HepG2 (cell line): ENCODE measurements around the gene TRPV5. TPM values are rescaled to one million over a fixed set of nuclear protein-coding genes. Genes with fewer than 3 reads are reported as not detected.

Source experiments
- ATAC-seq: fragments of 200-7000 bp; cut with Tn5 transposase; 3 replicates; pipeline ENCODE4 v1.9.1; 2020; ENCODE audit warnings: mild to moderate bottlenecking, moderate library complexity
- BruUV-seq: library from RNA; stranded (reverse); fragments of 400-500 nt; replicated peaks from 2 replicates; lab custom pipeline; 2021; lab: Mats Ljungman, UMichigan
- CTCF ChIA-PET: fragments of 300-600 bp; formaldehyde crosslinking; extraction: SDS; loops from one replicate; lab custom pipeline; 2021; ENCODE audit warnings: low total read pairs, inconsistent platforms, low intra/inter-chr PET ratio; lab: Yijun Ruan, JAX
- POLR2A ChIA-PET: fragments of 350-600 bp; sonication (Branson Sonifier 250); formaldehyde crosslinking; loops from one replicate; lab custom pipeline; 2020; ENCODE audit warnings: antibody characterized with exemption, inconsistent platforms; lab: Yijun Ruan, JAX
- DNase-seq: peaks from one replicate; pipeline ENCODE4 v3.0.0-alpha.2; 2015; ENCODE audit warnings: low spot score
- FAIRE-seq: peaks from 3 replicates; lab custom pipeline; 2011; peaks lifted over from hg19 to GRCh38; lab: Jason Lieb, UNC
- H2AFZ ChIP-seq: one replicate; pipeline ENCODE4 v1.6.1; 2011; ENCODE audit warnings: low read length, inconsistent platforms
- H3K27ac ChIP-seq: fragments of 300-600 bp; 3 replicates; pipeline ENCODE4 v1.8.0; 2011; ENCODE audit warnings: mixed run types, mild to moderate bottlenecking, mixed read lengths, low read length, inconsistent platforms; ENCODE audit not compliant: insufficient read depth; ENCODE audit errors: extremely low read length
- H3K27me3 ChIP-seq, 2 experiments: fragments of 200-600 bp in 1 of 2; 2 replicates in 1 of 2; 3 replicates in 1 of 2; pipeline versions ENCODE4 v1.6.0 to v1.8.0; 2011; ENCODE audit warnings: low read length in 2 of 2, mild to moderate bottlenecking in 2 of 2, moderate library complexity in 2 of 2, inconsistent platforms in 1 of 2; ENCODE audit not compliant: insufficient read depth in 2 of 2, control insufficient read depth in 1 of 2
- H3K36me3 ChIP-seq, 2 experiments: fragments of 200-600 bp in 1 of 2; replicated peaks in 1 of 2; 2 replicates in 1 of 2; 3 replicates in 1 of 2; pipeline versions ENCODE4 v1.5.1 to v1.8.0; 2011; ENCODE audit warnings: low read length in 2 of 2, inconsistent platforms in 1 of 2; ENCODE audit not compliant: insufficient read depth in 2 of 2, control insufficient read depth in 1 of 2
- H3K4me1 ChIP-seq: 2 replicates; pipeline ENCODE4 v1.5.1; 2012; ENCODE audit warnings: low read length, inconsistent platforms; ENCODE audit not compliant: insufficient read depth
- H3K4me2 ChIP-seq: 2 replicates; pipeline ENCODE4 v1.6.0; 2011; ENCODE audit warnings: low read depth, low read length, inconsistent platforms
- H3K4me3 ChIP-seq, 3 experiments: fragments of 200-600 bp in 1 of 3; sonication (generic), shearing (Covaris generic) in 1 of 3; replicated peaks in 1 of 3; 2 replicates each; pipeline ENCODE4 v1.5.1; 2011 to 2016; ENCODE audit warnings: low read length in 3 of 3, inconsistent platforms in 2 of 3, low read depth in 2 of 3, mild to moderate bottlenecking in 2 of 3, control low read depth in 1 of 3, mixed read lengths in 1 of 3; ENCODE audit not compliant: insufficient read depth in 1 of 3
- H3K79me2 ChIP-seq: one replicate; pipeline ENCODE4 v1.6.1; 2011; ENCODE audit warnings: low read length, inconsistent platforms; ENCODE audit not compliant: insufficient read depth
- H3K9ac ChIP-seq: 2 replicates; pipeline ENCODE4 v1.6.0; 2011; ENCODE audit warnings: mild to moderate bottlenecking, low read depth, low read length, inconsistent platforms; ENCODE audit not compliant: insufficient read depth
- H3K9me3 ChIP-seq: 2 replicates; pipeline ENCODE4 v1.5.1; 2012; ENCODE audit warnings: mild to moderate bottlenecking, low read length
- H4K20me1 ChIP-seq: 2 replicates; pipeline ENCODE4 v1.6.0; 2011; ENCODE audit warnings: inconsistent platforms, mild to moderate bottlenecking, low read length, moderate library complexity; ENCODE audit not compliant: insufficient read depth
- FOSL2 ChIP-seq: sonication (generic); formaldehyde crosslinking; IDR thresholded peaks from 2 replicates; pipeline ENCODE4 v1.4.0; 2020; ENCODE audit warnings: missing genetic modification reagents
- FOXM1 ChIP-seq: sonication (generic); formaldehyde crosslinking; IDR thresholded peaks from 2 replicates; pipeline ENCODE4 v1.5.0; 2020; ENCODE audit warnings: missing genetic modification reagents
- GFI1 ChIP-seq: sonication (generic); formaldehyde crosslinking; IDR thresholded peaks from 2 replicates; pipeline ENCODE4 v1.5.0; 2020; ENCODE audit warnings: missing genetic modification reagents, mild to moderate bottlenecking, borderline replicate concordance
- KLF11 ChIP-seq: IDR thresholded peaks from 2 replicates; pipeline ENCODE4 v1.6.1; 2016; ENCODE audit warnings: missing compliant biosample characterization
- PHB2 ChIP-seq: fragments of 450-650 bp; IDR thresholded peaks from 2 replicates; pipeline ENCODE4 v1.6.1; 2018; ENCODE audit not compliant: partially characterized antibody
- REL ChIP-seq: sonication (generic); formaldehyde crosslinking; conservative IDR thresholded peaks from 2 replicates; pipeline ENCODE4 v1.8.0; 2022; ENCODE audit warnings: mild to moderate bottlenecking, missing genetic modification reagents, moderate library complexity
- SOX13 ChIP-seq, 3 experiments: fragments of 450-650 bp in 1 of 3; sonication (generic) in 1 of 3; formaldehyde crosslinking in 1 of 3; IDR thresholded peaks in 2 of 3; conservative IDR thresholded peaks in 1 of 3; 2 replicates each; pipeline versions ENCODE4 v1.5.0 to v1.6.1; 2016 to 2020; ENCODE audit warnings: antibody characterized with exemption in 1 of 3, mild to moderate bottlenecking in 1 of 3, missing compliant biosample characterization in 1 of 3, missing genetic modification reagents in 1 of 3, moderate library complexity in 1 of 3
- SP140L ChIP-seq: sonication (generic); formaldehyde crosslinking; IDR thresholded peaks from 2 replicates; pipeline ENCODE4 v1.4.0; 2020; ENCODE audit warnings: missing genetic modification reagents, borderline replicate concordance
- TEAD3 ChIP-seq: optimal IDR thresholded peaks from 2 replicates; pipeline ENCODE3; 2016; ENCODE audit warnings: borderline replicate concordance
- ZKSCAN8 ChIP-seq: IDR thresholded peaks from 2 replicates; pipeline ENCODE4 v1.6.1; 2016; ENCODE audit warnings: borderline replicate concordance, missing genetic modification reagents, missing compliant biosample characterization
- ZNF17 ChIP-seq: sonication (generic); formaldehyde crosslinking; IDR thresholded peaks from 2 replicates; pipeline ENCODE4 v1.5.0; 2020; ENCODE audit warnings: mild to moderate bottlenecking, missing genetic modification reagents
- ZNF333 ChIP-seq: sonication (generic); formaldehyde crosslinking; IDR thresholded peaks from 2 replicates; pipeline ENCODE4 v1.4.0; 2020; ENCODE audit warnings: mild to moderate bottlenecking, missing genetic modification reagents, borderline replicate concordance
- ZNF430 ChIP-seq: sonication (generic); formaldehyde crosslinking; IDR thresholded peaks from 2 replicates; pipeline ENCODE4 v1.9.0; 2021; ENCODE audit warnings: mild to moderate bottlenecking, missing genetic modification reagents
- WGBS: methylation state at CpG from one replicate; pipeline ENCODE4 v1.1.6; 2017; ENCODE audit warnings: low lambda C conversion rate; 5-methylcytosine and 5-hydroxymethylcytosine counted together
- in situ Hi-C: cut with HindIII; loops from 2 replicates; pipeline ENCODE4 v1.10.0; 2017; ENCODE audit warnings: low pct_unique_long_range_greater_than_20kb; ENCODE audit not compliant: extremely low pct_ligation_motif_present
- intact Hi-C: fragments of 100-400 bp; cut with micrococcal nuclease; formaldehyde crosslinking; loops from one replicate; pipeline ENCODE4 v1.10.0; 2022; ENCODE audit not compliant: unreplicated experiment
- polyA plus RNA-seq, 8 experiments: library from polyadenylated mRNA; depleted of rRNA in 3 of 8; stranded (reverse) in 7 of 8; unstranded in 1 of 8; fragments of >200 nt; fragmentation: Illumina TruSeq in 4 of 8; extraction: Trizol in 4 of 8; gene quantifications; 2 replicates each; pipeline versions ENCODE4 v1.2.1 to v1.2.3, GENCODE V29; 2011 to 2016; ENCODE audit warnings: low read depth in 4 of 8, missing spikeins in 1 of 8, mixed read lengths in 1 of 8; ENCODE audit not compliant: insufficient read depth in 1 of 8
- total RNA-seq, 5 experiments: library from RNA; depleted of rRNA; stranded (reverse); fragments of >200 nt; fragmentation: Illumina TruSeq; extraction: Trizol; gene quantifications; 2 replicates each; pipeline ENCODE4 v1.2.3, GENCODE V29; 2016; ENCODE audit warnings: low read depth in 1 of 5
- TF ChIP-seq, protein P1 (sequence below): sonication (generic); formaldehyde crosslinking; IDR thresholded peaks from 2 replicates; pipeline ENCODE4 v1.5.0; 2020; ENCODE audit warnings: missing genetic modification reagents, mild to moderate bottlenecking, borderline replicate concordance
- TF ChIP-seq, protein P2 (sequence below): IDR thresholded peaks from 2 replicates; pipeline ENCODE4 v1.6.1; 2012; ENCODE audit warnings: low read depth, low read length, improper control_type of control experiment
- TF ChIP-seq, protein P3 (sequence below): sonication (generic); formaldehyde crosslinking; IDR thresholded peaks from 2 replicates; pipeline ENCODE4 v1.5.0; 2020; ENCODE audit warnings: mild to moderate bottlenecking, missing genetic modification reagents, borderline replicate concordance

Gene TRPV5
- total and polyA plus RNA-seq, 2 of the 13 experiments (the other 11 are each of a cell fraction or from before 2014, with no cell fraction given): not detected

DNA sequence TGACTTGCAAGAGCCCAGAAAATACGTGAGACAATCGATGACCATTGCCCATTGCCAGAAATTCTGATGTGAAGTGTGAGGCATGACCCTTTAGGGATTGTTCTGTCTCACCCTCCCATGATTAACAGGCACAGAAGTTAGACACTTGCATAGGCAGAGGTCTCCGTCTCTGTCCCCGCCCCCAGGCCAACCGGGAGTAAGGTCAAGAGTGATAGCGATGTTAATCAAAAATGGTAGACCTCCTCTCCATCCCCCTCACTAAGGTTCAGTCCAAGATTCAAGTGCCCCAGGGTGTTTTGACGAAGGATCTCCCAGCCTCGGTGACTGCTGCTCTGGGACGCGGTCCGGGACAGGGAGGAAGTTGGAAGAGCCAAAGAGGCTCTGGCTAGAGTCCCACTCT, 25.3 kb downstream of the TRPV5 start:
- Histone ChIP-seq H3K9me3 (peaks cover 7% of the 10 kb centered on the region), H3K36me3 (no peaks in the 10 kb centered on the region), H3K27me3 (0 out of 5 replicates have a peak, but pooled peaks cover 0 to 1% of the 10 kb centered on the region in 2 experiments), H3K27ac (no peak overlapping the region), H2AFZ (no peak overlapping the region), H3K4me1 (no peaks in the 10 kb centered on the region), H3K4me2 (no peak overlapping the region), H3K4me3 (no peak overlapping the region), H3K9ac (no peak overlapping the region), H3K79me2 (no peaks in the 10 kb centered on the region), H4K20me1 (no peaks in the 10 kb centered on the region)
- WGBS: 53% methylated on average over 7 of the region's 11 CpGs
- ChIA-PET CTCF (no interaction called here), POLR2A (no interaction called here)
- no peak for FAIRE-seq
- no TSS peak for BruUV-seq
- in situ Hi-C loops (no loop called here), intact Hi-C loops (no loop called here)
- no peak for ATAC-seq
- no peak for DNase-seq
- TF ChIP-seq PHB2: no peak
- no peak for TF ChIP-seq ZNF430 (CRISPR knock-in tag)
- no peak for TF ChIP-seq GFI1 (CRISPR knock-in tag)
- TF ChIP-seq ZNF17 (CRISPR knock-in tag): no peak
- TF ChIP-seq FOXM1: no peak
- TF ChIP-seq, protein P1, sequence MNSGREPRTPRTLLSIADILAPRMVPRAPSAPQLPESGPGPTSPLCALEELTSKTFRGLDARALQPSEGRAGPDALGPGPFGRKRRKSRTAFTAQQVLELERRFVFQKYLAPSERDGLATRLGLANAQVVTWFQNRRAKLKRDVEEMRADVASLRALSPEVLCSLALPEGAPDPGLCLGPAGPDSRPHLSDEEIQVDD (CRISPR knock-in tag): no peak
- TF ChIP-seq ZNF333 (CRISPR knock-in tag): no peak
- no peak for TF ChIP-seq REL (CRISPR knock-in tag)
- no peak for TF ChIP-seq SOX13 (IDR thresholded peaks at IDR 0.05)
- no peak for TF ChIP-seq SOX13 (CRISPR knock-in tag; conservative IDR thresholded peaks at IDR 0.05 in 1 of 2, IDR thresholded peaks at IDR 0.05 in 1 of 2)
- no peak for TF ChIP-seq TEAD3 (CRISPR knock-in tag)
- TF ChIP-seq FOSL2: no peak
- no peak for TF ChIP-seq SP140L (CRISPR knock-in tag)
- TF ChIP-seq, protein P2, sequence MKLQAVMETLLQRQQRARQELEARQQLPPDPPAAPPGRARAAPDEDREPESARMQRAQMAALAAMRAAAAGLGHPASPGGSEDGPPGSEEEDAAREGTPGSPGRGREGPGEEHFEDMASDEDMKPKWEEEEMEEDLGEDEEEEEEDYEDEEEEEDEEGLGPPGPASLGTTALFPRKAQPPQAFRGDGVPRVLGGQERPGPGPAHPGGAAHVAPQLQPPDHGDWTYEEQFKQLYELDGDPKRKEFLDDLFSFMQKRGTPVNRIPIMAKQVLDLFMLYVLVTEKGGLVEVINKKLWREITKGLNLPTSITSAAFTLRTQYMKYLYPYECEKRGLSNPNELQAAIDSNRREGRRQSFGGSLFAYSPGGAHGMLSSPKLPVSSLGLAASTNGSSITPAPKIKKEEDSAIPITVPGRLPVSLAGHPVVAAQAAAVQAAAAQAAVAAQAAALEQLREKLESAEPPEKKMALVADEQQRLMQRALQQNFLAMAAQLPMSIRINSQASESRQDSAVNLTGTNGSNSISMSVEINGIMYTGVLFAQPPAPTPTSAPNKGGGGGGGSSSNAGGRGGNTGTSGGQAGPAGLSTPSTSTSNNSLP: no peak
- no peak for TF ChIP-seq KLF11 (CRISPR knock-in tag)
- TF ChIP-seq ZKSCAN8 (CRISPR knock-in tag): no peak
- TF ChIP-seq, protein P3, sequence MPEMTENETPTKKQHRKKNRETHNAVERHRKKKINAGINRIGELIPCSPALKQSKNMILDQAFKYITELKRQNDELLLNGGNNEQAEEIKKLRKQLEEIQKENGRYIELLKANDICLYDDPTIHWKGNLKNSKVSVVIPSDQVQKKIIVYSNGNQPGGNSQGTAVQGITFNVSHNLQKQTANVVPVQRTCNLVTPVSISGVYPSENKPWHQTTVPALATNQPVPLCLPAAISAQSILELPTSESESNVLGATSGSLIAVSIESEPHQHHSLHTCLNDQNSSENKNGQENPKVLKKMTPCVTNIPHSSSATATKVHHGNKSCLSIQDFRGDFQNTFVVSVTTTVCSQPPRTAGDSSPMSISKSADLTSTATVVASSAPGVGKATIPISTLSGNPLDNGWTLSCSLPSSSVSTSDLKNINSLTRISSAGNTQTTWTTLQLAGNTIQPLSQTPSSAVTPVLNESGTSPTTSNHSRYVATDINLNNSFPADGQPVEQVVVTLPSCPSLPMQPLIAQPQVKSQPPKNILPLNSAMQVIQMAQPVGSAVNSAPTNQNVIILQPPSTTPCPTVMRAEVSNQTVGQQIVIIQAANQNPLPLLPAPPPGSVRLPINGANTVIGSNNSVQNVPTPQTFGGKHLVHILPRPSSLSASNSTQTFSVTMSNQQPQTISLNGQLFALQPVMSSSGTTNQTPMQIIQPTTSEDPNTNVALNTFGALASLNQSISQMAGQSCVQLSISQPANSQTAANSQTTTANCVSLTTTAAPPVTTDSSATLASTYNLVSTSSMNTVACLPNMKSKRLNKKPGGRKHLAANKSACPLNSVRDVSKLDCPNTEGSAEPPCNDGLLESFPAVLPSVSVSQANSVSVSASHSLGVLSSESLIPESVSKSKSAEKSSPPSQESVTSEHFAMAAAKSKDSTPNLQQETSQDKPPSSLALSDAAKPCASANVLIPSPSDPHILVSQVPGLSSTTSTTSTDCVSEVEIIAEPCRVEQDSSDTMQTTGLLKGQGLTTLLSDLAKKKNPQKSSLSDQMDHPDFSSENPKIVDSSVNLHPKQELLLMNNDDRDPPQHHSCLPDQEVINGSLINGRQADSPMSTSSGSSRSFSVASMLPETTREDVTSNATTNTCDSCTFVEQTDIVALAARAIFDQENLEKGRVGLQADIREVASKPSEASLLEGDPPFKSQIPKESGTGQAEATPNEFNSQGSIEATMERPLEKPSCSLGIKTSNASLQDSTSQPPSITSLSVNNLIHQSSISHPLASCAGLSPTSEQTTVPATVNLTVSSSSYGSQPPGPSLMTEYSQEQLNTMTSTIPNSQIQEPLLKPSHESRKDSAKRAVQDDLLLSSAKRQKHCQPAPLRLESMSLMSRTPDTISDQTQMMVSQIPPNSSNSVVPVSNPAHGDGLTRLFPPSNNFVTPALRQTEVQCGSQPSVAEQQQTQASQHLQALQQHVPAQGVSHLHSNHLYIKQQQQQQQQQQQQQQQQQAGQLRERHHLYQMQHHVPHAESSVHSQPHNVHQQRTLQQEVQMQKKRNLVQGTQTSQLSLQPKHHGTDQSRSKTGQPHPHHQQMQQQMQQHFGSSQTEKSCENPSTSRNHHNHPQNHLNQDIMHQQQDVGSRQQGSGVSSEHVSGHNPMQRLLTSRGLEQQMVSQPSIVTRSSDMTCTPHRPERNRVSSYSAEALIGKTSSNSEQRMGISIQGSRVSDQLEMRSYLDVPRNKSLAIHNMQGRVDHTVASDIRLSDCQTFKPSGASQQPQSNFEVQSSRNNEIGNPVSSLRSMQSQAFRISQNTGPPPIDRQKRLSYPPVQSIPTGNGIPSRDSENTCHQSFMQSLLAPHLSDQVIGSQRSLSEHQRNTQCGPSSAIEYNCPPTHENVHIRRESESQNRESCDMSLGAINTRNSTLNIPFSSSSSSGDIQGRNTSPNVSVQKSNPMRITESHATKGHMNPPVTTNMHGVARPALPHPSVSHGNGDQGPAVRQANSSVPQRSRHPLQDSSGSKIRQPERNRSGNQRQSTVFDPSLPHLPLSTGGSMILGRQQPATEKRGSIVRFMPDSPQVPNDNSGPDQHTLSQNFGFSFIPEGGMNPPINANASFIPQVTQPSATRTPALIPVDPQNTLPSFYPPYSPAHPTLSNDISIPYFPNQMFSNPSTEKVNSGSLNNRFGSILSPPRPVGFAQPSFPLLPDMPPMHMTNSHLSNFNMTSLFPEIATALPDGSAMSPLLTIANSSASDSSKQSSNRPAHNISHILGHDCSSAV (CRISPR knock-in tag): no peak
